HAP-1 (cell line): ENCODE results near the gene NTM.
"Not testable (repeated sequence)": the region's sequence is repeated elsewhere in the genome, so short reads cannot be mapped to it uniquely, and the experiment has no call there.

ENCODE experiments used
- DNase-seq, 2 experiments: peaks; one replicate each; pipeline ENCODE4 v3.0.0-alpha.2; 2016 to 2020; ENCODE audit warnings: low spot score in 2 of 2
- H3K27me3 ChIP-seq: fragments of 250-450 bp; sonication (Bioruptor Pico); 2 replicates; pipeline ENCODE4 v1.5.1; 2020; ENCODE audit warnings: low read depth, mild to moderate bottlenecking, moderate library complexity
- H3K36me3 ChIP-seq: fragments of 250-450 bp; sonication (Bioruptor Pico); replicated peaks from 2 replicates; pipeline ENCODE4 v1.5.1; 2020; ENCODE audit warnings: mild to moderate bottlenecking
- H3K4me1 ChIP-seq: fragments of 250-450 bp; sonication (Bioruptor Pico); 2 replicates; pipeline ENCODE4 v1.5.1; 2020; ENCODE audit warnings: mild to moderate bottlenecking
- H3K4me3 ChIP-seq: fragments of 250-450 bp; sonication (Bioruptor Pico); 2 replicates; pipeline ENCODE4 v1.5.1; 2020; ENCODE audit warnings: mild to moderate bottlenecking, moderate library complexity
- H3K9me3 ChIP-seq: fragments of 250-450 bp; sonication (Bioruptor Pico); 2 replicates; pipeline ENCODE4 v1.5.1; 2020; ENCODE audit warnings: mild to moderate bottlenecking, moderate library complexity
- in situ Hi-C: fragments of 300-500 bp; cut with MboI; formaldehyde crosslinking; loops from 3 replicates; pipeline ENCODE4 v1.14.3; 2020; ENCODE audit warnings: low sequenced_read_pairs, inconsistent platforms, mixed read lengths

The NTM gene

GRCh38 chr11:132056689-132057088, 686.3 kb downstream of the NTM start:
- Histone ChIP-seq H3K36me3 (no peaks in the 10 kb centered on the region), H3K4me1 (no peaks in the 10 kb centered on the region), H3K9me3 (no peaks in the 10 kb centered on the region), H3K27me3 (no peaks in the 10 kb centered on the region), H3K4me3 (no peak overlapping the region)
- no peak for DNase-seq
- in situ Hi-C loops, result no loop called here

GRCh38 chr11:132057266-132057665, 686.9 kb downstream of the NTM start:
- H3K4me3 ChIP-seq, result no peak overlapping the region

GRCh38 chr11:132058211-132058772, 687.9 kb downstream of the NTM start:
- no peak for DNase-seq
- H3K27me3 ChIP-seq, result no peaks in the 10 kb centered on the region
- H3K36me3 ChIP-seq, result no peaks in the 10 kb centered on the region
- H3K4me1 ChIP-seq, result no peaks in the 10 kb centered on the region
- in situ Hi-C loops, result no loop called here
- no peak overlapping the region for H3K4me3 ChIP-seq
- H3K9me3 ChIP-seq, result no peaks in the 10 kb centered on the region

More at GRCh38 chr11:132057266-132057665, 686.9 kb downstream of the NTM start:
- no peaks in the 10 kb centered on the region for H3K9me3 ChIP-seq
- H3K36me3 ChIP-seq, result no peaks in the 10 kb centered on the region
- H3K4me1 ChIP-seq, result no peaks in the 10 kb centered on the region
- DNase-seq, result no peak
- in situ Hi-C loops, result no loop called here
- no peaks in the 10 kb centered on the region for H3K27me3 ChIP-seq

GRCh38 chr11:132060567-132060966, 690.2 kb downstream of the NTM start:
- H3K4me1 ChIP-seq, result no peaks in the 10 kb centered on the region

GRCh38 chr11:132062031-132062430, 691.6 kb downstream of the NTM start:
- no peaks in the 10 kb centered on the region for H3K36me3 ChIP-seq
- H3K4me3 ChIP-seq, result no peak overlapping the region
- no peaks in the 10 kb centered on the region for H3K4me1 ChIP-seq
- H3K27me3 ChIP-seq, result no peaks in the 10 kb centered on the region
- no peak for DNase-seq
- H3K9me3 ChIP-seq, result no peaks in the 10 kb centered on the region
- in situ Hi-C loops, result no loop called here

More at GRCh38 chr11:132060567-132060966, 690.2 kb downstream of the NTM start:
- Histone ChIP-seq H3K36me3 (no peaks in the 10 kb centered on the region), H3K27me3 (no peaks in the 10 kb centered on the region), H3K4me3 (no peak overlapping the region), H3K9me3 (no peaks in the 10 kb centered on the region)
- DNase-seq, result no peak
- in situ Hi-C loops, result no loop called here

GRCh38 chr11:132062541-132062940, 692.1 kb downstream of the NTM start:
- no peak for DNase-seq
- Histone ChIP-seq H3K9me3 (no peaks in the 10 kb centered on the region), H3K36me3 (no peaks in the 10 kb centered on the region), H3K27me3 (no peaks in the 10 kb centered on the region), H3K4me1 (no peaks in the 10 kb centered on the region), H3K4me3 (no peak overlapping the region)
- in situ Hi-C loops, result no loop called here

- Histone ChIP-seq H3K36me3 (no peaks in the 10 kb centered on the region), H3K4me3 (no peak overlapping the region), H3K27me3 (no peaks in the 10 kb centered on the region), H3K4me1 (no peaks in the 10 kb centered on the region), H3K9me3 (no peaks in the 10 kb centered on the region)
- in situ Hi-C loops, result no loop called here
- no peak for DNase-seq
Measured at GRCh38 chr11:132064987-132065620, 694.7 kb downstream of the NTM start.

GRCh38 chr11:132068556-132068955, 698.1 kb downstream of the NTM start:
- Histone ChIP-seq H3K9me3 (no peaks in the 10 kb centered on the region), H3K27me3 (no peaks in the 10 kb centered on the region), H3K36me3 (no peaks in the 10 kb centered on the region), H3K4me1 (no peaks in the 10 kb centered on the region), H3K4me3 (no peak overlapping the region)
- in situ Hi-C loops, result no loop called here
- no peak for DNase-seq

GRCh38 chr11:132069593-132069992, 699.2 kb downstream of the NTM start:
- H3K4me1 ChIP-seq, H3K4me3 ChIP-seq, H3K27me3 ChIP-seq, DNase-seq, H3K9me3 ChIP-seq, in situ Hi-C loops, H3K36me3 ChIP-seq: not testable (repeated sequence)

GRCh38 chr11:132070907-132071306, 700.5 kb downstream of the NTM start:
- H3K4me1 ChIP-seq, result not testable (repeated sequence)

GRCh38 chr11:132072044-132072857, 701.8 kb downstream of the NTM start:
- in situ Hi-C loops, result no loop called here
- H3K4me3 ChIP-seq, result no peak overlapping the region
- H3K4me1 ChIP-seq, result no peaks in the 10 kb centered on the region
- no peaks in the 10 kb centered on the region for H3K9me3 ChIP-seq
- no peak for DNase-seq
- H3K36me3 ChIP-seq, result no peaks in the 10 kb centered on the region
- H3K27me3 ChIP-seq, result no peaks in the 10 kb centered on the region

More at GRCh38 chr11:132070907-132071306, 700.5 kb downstream of the NTM start:
- H3K4me3 ChIP-seq, H3K36me3 ChIP-seq, in situ Hi-C loops, H3K9me3 ChIP-seq, H3K27me3 ChIP-seq, DNase-seq: not testable (repeated sequence)

- H3K27me3 ChIP-seq, result no peaks in the 10 kb centered on the region
- no peaks in the 10 kb centered on the region for H3K9me3 ChIP-seq
- in situ Hi-C loops, result no loop called here
- DNase-seq, result no peak
- H3K4me1 ChIP-seq, result no peaks in the 10 kb centered on the region
- H3K4me3 ChIP-seq, result no peak overlapping the region
- H3K36me3 ChIP-seq, result no peaks in the 10 kb centered on the region
Measured at GRCh38 chr11:132072858-132073211, 702.4 kb downstream of the NTM start.

- Histone ChIP-seq H3K4me1 (no peaks in the 10 kb centered on the region), H3K27me3 (no peaks in the 10 kb centered on the region), H3K9me3 (no peaks in the 10 kb centered on the region), H3K4me3 (no peak overlapping the region), H3K36me3 (no peaks in the 10 kb centered on the region)
- in situ Hi-C loops, result no loop called here
- no peak for DNase-seq
Measured at GRCh38 chr11:132073787-132074186, 703.4 kb downstream of the NTM start.

GRCh38 chr11:132075447-132075846, 705.0 kb downstream of the NTM start:
- in situ Hi-C loops, result no loop called here
- DNase-seq, result no peak
- no peaks in the 10 kb centered on the region for H3K36me3 ChIP-seq
- H3K4me1 ChIP-seq, result no peaks in the 10 kb centered on the region
- no peak overlapping the region for H3K4me3 ChIP-seq
- H3K27me3 ChIP-seq, result no peaks in the 10 kb centered on the region
- H3K9me3 ChIP-seq, result no peaks in the 10 kb centered on the region
